ENCODE measurements around the gene KCNN3.
"Not testable (repeated sequence)": the region's sequence is repeated elsewhere in the genome, so short reads cannot be mapped to it uniquely, and the experiment has no call there.

Gene KCNN3

GRCh38 chr1:154686507-154686906 is 183.6 kb downstream of the KCNN3 start:
- no peak for DNase-seq

GRCh38 chr1:154683820-154684219 is 186.3 kb downstream of the KCNN3 start:
- no peak for DNase-seq

GRCh38 chr1:154682254-154682653 is 187.8 kb downstream of the KCNN3 start:
- no peak for DNase-seq

GRCh38 chr1:154677844-154678243 is 192.2 kb downstream of the KCNN3 start:
- DNase-seq: not testable (repeated sequence)

- not testable (repeated sequence) for DNase-seq
These were observed 193.2 kb downstream of the KCNN3 start for GRCh38 chr1:154676847-154677246.

GRCh38 chr1:154674456-154674855 is 195.6 kb downstream of the KCNN3 start:
- DNase-seq: not testable (repeated sequence)

- not testable (repeated sequence) for DNase-seq
These were observed 197.8 kb downstream of the KCNN3 start for GRCh38 chr1:154672245-154672644.

- not testable (repeated sequence) for DNase-seq
These were observed 198.7 kb downstream of the KCNN3 start for GRCh38 chr1:154671412-154671811.

- not testable (repeated sequence) for DNase-seq
These were observed 199.5 kb downstream of the KCNN3 start for GRCh38 chr1:154670310-154671270.

GRCh38 chr1:154669464-154670282 is 200.4 kb downstream of the KCNN3 start:
- peak; percentile 58 for DNase-seq

GRCh38 chr1:154666051-154666790 is 203.9 kb downstream of the KCNN3 start:
- no peak for DNase-seq

GRCh38 chr1:154664331-154665002 is 205.6 kb downstream of the KCNN3 start:
- DNase-seq: no peak

- no peak for DNase-seq
These were observed 206.5 kb downstream of the KCNN3 start for GRCh38 chr1:154663471-154664060.

GRCh38 chr1:154661110-154661509 is 209.0 kb downstream of the KCNN3 start:
- no peak for DNase-seq

GRCh38 chr1:154659823-154660592 is 210.1 kb downstream of the KCNN3 start:
- no peak for DNase-seq

- no peak for DNase-seq
These were observed 212.5 kb downstream of the KCNN3 start for GRCh38 chr1:154657556-154657955.

- no peak for DNase-seq
These were observed 217.2 kb downstream of the KCNN3 start for GRCh38 chr1:154652893-154653292.

All from activated CD4-positive, CD25-positive, alpha-beta regulatory T cell treated with anti-CD3 and anti-CD28 coated beads, Interleukin-2, amount 50 U/mL, for 72 hours (primary cell).